ENCODE measurements around the gene LNX2. TPM values are rescaled to one million over a fixed set of nuclear protein-coding genes. Genes with fewer than 3 reads are reported as not detected.
A peak's percentile ranks its signal among the peaks of the same experiment; 100 is the strongest.

LNX2 gene
- total RNA-seq, 1 donor from 2014 or later, result 29.7 TPM

DNA sequence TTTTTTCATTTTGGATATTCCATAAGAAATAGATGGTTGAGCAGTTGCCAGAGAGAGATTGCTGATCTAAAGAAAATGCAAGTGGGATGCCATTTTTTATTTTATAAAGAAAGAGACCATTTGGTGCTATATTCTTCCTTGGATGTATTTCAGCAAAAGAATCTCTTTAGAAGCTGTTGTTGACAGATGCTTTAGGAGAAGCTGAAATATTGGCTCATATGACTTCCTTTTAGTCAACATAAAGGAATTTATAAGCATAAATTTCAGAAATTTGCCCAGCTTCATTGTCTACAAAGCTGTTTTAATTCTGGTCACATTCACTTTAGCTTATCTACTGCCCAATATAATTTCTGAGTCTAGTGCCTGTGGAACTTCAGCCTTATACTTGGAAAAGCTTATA is 38.2 kb upstream of the LNX2 start:
- Histone ChIP-seq H3K9me3 (no peaks in the 10 kb centered on the region), H3K27ac (no peak overlapping the region), H3K36me3 (peaks cover 7% of the 10 kb centered on the region), H3K27me3 (ENCODE audit: low read depth) (no peaks in the 10 kb centered on the region), H3K4me3 (no peak overlapping the region), H3K4me1 (peaks cover 9% of the 10 kb centered on the region)
- intact Hi-C loops (cut with DNase I), result no loop called here
- ATAC-seq (no peak), DNase-seq (no peak)
- TF ChIP-seq, protein P1, sequence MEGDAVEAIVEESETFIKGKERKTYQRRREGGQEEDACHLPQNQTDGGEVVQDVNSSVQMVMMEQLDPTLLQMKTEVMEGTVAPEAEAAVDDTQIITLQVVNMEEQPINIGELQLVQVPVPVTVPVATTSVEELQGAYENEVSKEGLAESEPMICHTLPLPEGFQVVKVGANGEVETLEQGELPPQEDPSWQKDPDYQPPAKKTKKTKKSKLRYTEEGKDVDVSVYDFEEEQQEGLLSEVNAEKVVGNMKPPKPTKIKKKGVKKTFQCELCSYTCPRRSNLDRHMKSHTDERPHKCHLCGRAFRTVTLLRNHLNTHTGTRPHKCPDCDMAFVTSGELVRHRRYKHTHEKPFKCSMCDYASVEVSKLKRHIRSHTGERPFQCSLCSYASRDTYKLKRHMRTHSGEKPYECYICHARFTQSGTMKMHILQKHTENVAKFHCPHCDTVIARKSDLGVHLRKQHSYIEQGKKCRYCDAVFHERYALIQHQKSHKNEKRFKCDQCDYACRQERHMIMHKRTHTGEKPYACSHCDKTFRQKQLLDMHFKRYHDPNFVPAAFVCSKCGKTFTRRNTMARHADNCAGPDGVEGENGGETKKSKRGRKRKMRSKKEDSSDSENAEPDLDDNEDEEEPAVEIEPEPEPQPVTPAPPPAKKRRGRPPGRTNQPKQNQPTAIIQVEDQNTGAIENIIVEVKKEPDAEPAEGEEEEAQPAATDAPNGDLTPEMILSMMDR (IDR thresholded peaks at IDR 0.05), result no peak

DNA sequence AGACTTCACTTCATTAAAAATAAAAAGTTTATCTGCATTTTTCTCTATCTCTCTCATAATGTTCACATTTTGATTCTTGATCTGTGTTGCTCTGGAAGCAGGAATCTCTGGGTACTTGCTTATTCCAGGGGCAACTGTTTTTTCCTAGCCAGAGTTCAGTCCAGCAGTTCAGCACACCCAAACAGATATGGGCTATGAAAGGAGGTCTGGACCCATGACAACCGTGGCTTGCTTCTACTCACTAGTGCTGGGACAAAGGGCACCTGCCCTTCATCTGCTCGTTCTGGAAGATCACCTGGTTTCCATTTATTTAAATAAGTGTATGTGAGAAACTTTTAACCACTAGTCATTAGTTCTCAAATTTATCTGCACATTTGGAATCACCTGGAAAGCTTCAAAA is 37.4 kb upstream of the LNX2 start:
- TF ChIP-seq, protein P1 (IDR thresholded peaks at IDR 0.05), result no peak
- H3K9me3 ChIP-seq, result no peaks in the 10 kb centered on the region
- H3K36me3 ChIP-seq, result peaks cover 12% of the 10 kb centered on the region
- H3K4me3 ChIP-seq, result no peak overlapping the region
- peaks cover 9% of the 10 kb centered on the region for H3K4me1 ChIP-seq
- H3K27ac ChIP-seq, result no peak overlapping the region
- no peak for DNase-seq
- intact Hi-C loops (cut with DNase I), result no loop called here
- ATAC-seq, result no peak
- no peaks in the 10 kb centered on the region for H3K27me3 ChIP-seq (ENCODE audit: low read depth)

DNA sequence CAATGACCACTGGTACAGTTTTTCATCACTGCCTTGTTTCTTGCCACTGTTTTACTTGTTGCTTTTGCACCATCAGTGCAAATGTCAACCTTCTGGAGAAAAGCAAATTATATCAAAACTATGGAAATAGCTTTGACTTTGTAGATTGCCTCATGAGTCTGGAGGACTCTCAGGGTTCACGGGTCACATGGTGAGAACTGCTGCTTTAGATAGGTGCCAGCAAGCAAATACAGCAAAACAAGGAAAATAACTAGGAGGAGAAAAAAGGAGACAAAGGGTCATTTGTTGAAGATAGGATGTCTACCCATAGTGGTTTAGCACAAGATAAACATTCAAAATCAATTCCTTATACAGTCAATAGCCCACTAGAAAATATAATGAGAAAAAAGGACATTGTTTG is 34.5 kb upstream of the LNX2 start:
- no peak overlapping the region for H3K4me3 ChIP-seq
- TF ChIP-seq, protein P1 (IDR thresholded peaks at IDR 0.05), result no peak
- peaks cover 8% of the 10 kb centered on the region for H3K9me3 ChIP-seq
- ATAC-seq, result peak in 1 of 2 donors; percentile 13
- H3K36me3 ChIP-seq, result peaks cover 21% of the 10 kb centered on the region
- H3K27ac ChIP-seq, result no peak overlapping the region
- H3K4me1 ChIP-seq, result peaks cover 9% of the 10 kb centered on the region
- intact Hi-C loops (cut with DNase I), result no loop called here
- no peaks in the 10 kb centered on the region for H3K27me3 ChIP-seq (ENCODE audit: low read depth)
- DNase-seq, result no peak

DNA sequence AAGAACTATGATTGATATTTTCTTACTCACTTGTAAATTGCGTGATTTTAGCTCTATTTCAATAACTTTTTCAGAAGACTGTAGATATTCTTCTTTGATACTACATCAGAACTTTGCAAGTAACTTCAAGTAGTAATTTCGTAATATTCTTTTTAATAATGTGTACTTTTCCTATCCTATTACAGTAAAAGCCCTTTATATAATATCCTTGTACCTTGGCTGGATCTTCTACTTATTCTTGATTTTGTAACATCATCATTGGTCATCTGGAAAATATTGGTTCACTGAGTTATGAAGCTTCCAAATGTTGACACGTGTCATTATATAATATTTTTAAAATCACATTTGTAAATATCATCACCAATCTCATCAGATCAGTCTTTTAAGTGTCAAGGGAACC is 33.7 kb upstream of the LNX2 start:
- ATAC-seq (peak in 1 of 2 donors; percentile 57), DNase-seq (no peak)
- H3K4me1 ChIP-seq, result peaks cover 9% of the 10 kb centered on the region
- H3K36me3 ChIP-seq, result peaks cover 28% of the 10 kb centered on the region
- TF ChIP-seq, protein P1 (IDR thresholded peaks at IDR 0.05), result no peak
- H3K4me3 ChIP-seq, result no peak overlapping the region
- no peak overlapping the region for H3K27ac ChIP-seq
- peaks cover 10% of the 10 kb centered on the region for H3K9me3 ChIP-seq
- intact Hi-C loops (cut with DNase I), result no loop called here
- no peaks in the 10 kb centered on the region for H3K27me3 ChIP-seq (ENCODE audit: low read depth)

DNA sequence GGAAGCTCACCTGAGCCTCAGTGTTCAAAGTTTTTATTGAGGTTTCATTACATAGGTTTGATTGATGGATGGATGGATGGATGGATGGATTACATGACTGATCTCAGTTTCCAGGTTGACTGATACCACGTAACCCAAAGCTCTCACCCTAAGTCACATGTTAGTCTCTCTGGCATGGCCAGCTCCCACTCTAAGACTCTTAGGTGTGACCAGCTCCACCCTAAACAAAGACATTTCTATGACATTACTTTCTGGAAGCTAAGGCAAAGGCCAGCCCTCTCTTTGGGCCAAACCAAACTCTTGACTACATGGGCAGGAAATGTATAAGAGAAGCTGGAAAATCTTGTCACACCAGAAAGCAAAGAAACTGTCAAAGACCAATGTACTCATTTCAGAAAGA is 30.0 kb upstream of the LNX2 start:
- TF ChIP-seq, protein P1 (IDR thresholded peaks at IDR 0.05), result no peak
- intact Hi-C loops (cut with DNase I), result no loop called here
- H3K9me3 ChIP-seq, result peaks cover 10% of the 10 kb centered on the region
- ATAC-seq, result no peak
- no peak overlapping the region for H3K27ac ChIP-seq
- H3K36me3 ChIP-seq, result peaks cover 38% of the 10 kb centered on the region
- no peaks in the 10 kb centered on the region for H3K27me3 ChIP-seq (ENCODE audit: low read depth)
- no peak for DNase-seq
- no peak overlapping the region for H3K4me3 ChIP-seq
- H3K4me1 ChIP-seq, result peaks cover 9% of the 10 kb centered on the region

DNA sequence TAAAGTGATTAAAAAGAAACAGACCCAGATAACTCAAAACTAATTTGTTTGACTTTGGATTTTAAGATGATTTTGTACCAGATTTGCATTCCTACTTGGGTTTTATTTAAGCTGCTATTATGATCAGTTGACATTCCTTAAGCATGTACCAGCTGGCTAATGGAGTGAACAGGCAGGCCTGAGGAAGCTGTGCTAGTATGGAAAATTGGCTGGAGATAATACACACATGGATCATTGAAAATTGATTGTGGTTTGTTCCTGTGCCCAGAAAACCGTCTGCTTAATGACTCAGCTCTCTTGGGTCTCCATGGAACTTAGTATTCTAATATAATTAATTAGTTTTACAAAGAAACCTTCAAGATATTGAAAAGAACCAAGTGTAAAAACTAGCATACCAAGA is 24.0 kb upstream of the LNX2 start:
- Histone ChIP-seq H3K27me3 (ENCODE audit: low read depth) (no peaks in the 10 kb centered on the region), H3K4me3 (no peak overlapping the region), H3K9me3 (no peaks in the 10 kb centered on the region), H3K27ac (no peak overlapping the region), H3K4me1 (peaks cover 16% of the 10 kb centered on the region), H3K36me3 (peaks cover 12% of the 10 kb centered on the region)
- ATAC-seq (peak in 1 of 2 donors; percentile 53), DNase-seq (no peak)
- TF ChIP-seq, protein P1 (IDR thresholded peaks at IDR 0.05), result no peak
- intact Hi-C loops (cut with DNase I), result no loop called here
